Stimulated activated naive CD8-positive, alpha-beta T cell treated with anti-CD3 and anti-CD28 coated beads, Interleukin-15, Interleukin-2, amounts not matched to agents 100 ng/mL and 50 ng/mL, for 24 hours (primary cell): Measurements from ENCODE around the gene GLRX3.
A peak's percentile ranks its signal among the peaks of the same experiment; 100 is the strongest.

Source experiments
- H3K27ac Mint-ChIP-seq: one replicate; pipeline ENCODE4 v1.8.0; 2021; ENCODE audit warnings: mild to moderate bottlenecking, mixed read lengths
- H3K27me3 Mint-ChIP-seq: one replicate; pipeline ENCODE4 v1.8.0; 2021; ENCODE audit warnings: mixed read lengths
- H3K36me3 Mint-ChIP-seq: one replicate; pipeline ENCODE4 v1.8.0; 2021; ENCODE audit warnings: low read depth, mixed read lengths
- H3K4me1 Mint-ChIP-seq: one replicate; pipeline ENCODE4 v1.8.0; 2021; ENCODE audit warnings: low read depth, mixed read lengths
- H3K4me3 Mint-ChIP-seq: one replicate; pipeline ENCODE4 v1.8.0; 2021; ENCODE audit warnings: mild to moderate bottlenecking, mixed read lengths
- H3K9me3 Mint-ChIP-seq: one replicate; pipeline ENCODE4 v1.8.0; 2021; ENCODE audit warnings: mixed read lengths

The GLRX3 gene

GRCh38 chr10:130127364-130128061 is 8.7 kb upstream of the GLRX3 start:
- Mint-ChIP-seq H3K36me3 (no peaks in the 10 kb centered on the region), H3K27ac (no peak overlapping the region), H3K4me1 (peaks cover 7% of the 10 kb centered on the region), H3K9me3 (no peaks in the 10 kb centered on the region), H3K27me3 (peaks cover 51% of the 10 kb centered on the region), H3K4me3 (no peak overlapping the region)

- Mint-ChIP-seq H3K4me3 (no peak overlapping the region), H3K27me3 (peaks cover 51% of the 10 kb centered on the region), H3K4me1 (peaks cover 7% of the 10 kb centered on the region), H3K27ac (no peak overlapping the region), H3K9me3 (no peaks in the 10 kb centered on the region), H3K36me3 (no peaks in the 10 kb centered on the region)
These were observed 8.0 kb upstream of the GLRX3 start for GRCh38 chr10:130128062-130128781.

- Mint-ChIP-seq H3K9me3 (no peaks in the 10 kb centered on the region), H3K36me3 (no peaks in the 10 kb centered on the region), H3K27me3 (peaks cover 47% of the 10 kb centered on the region), H3K4me1 (peaks cover 7% of the 10 kb centered on the region), H3K27ac (no peak overlapping the region), H3K4me3 (no peak overlapping the region)
These were observed 7.3 kb upstream of the GLRX3 start for GRCh38 chr10:130128922-130129321.

GRCh38 chr10:130135676-130136225 is 440 bp upstream of the GLRX3 start:
- Mint-ChIP-seq H3K9me3 (no peaks in the 10 kb centered on the region), H3K27ac (peak overlapping the region; percentile 45), H3K4me1 (peaks cover 38% of the 10 kb centered on the region), H3K36me3 (peaks cover 12% of the 10 kb centered on the region), H3K4me3 (peak overlapping the region; percentile 86), H3K27me3 (peaks cover 12% of the 10 kb centered on the region)

GRCh38 chr10:130137090-130137448 is 878 bp downstream of the GLRX3 start:
- Mint-ChIP-seq H3K36me3 (peaks cover 23% of the 10 kb centered on the region), H3K9me3 (no peaks in the 10 kb centered on the region), H3K27me3 (peaks cover under 1% of the 10 kb centered on the region), H3K4me1 (peaks cover 52% of the 10 kb centered on the region), H3K4me3 (peak overlapping the region; percentile 89), H3K27ac (peak overlapping the region; percentile 79)

GRCh38 chr10:130137659-130138478 is 1.7 kb downstream of the GLRX3 start:
- H3K36me3 Mint-ChIP-seq: peaks cover 31% of the 10 kb centered on the region
- H3K27ac Mint-ChIP-seq: peak overlapping the region; percentile 79
- peak overlapping the region; percentile 89 for H3K4me3 Mint-ChIP-seq
- H3K9me3 Mint-ChIP-seq: no peaks in the 10 kb centered on the region
- peaks cover 60% of the 10 kb centered on the region for H3K4me1 Mint-ChIP-seq
- H3K27me3 Mint-ChIP-seq: no peaks in the 10 kb centered on the region

GRCh38 chr10:130138479-130138866 is 2.3 kb downstream of the GLRX3 start:
- Mint-ChIP-seq H3K27ac (peak overlapping the region; percentile 79), H3K4me3 (peak overlapping the region; percentile 89), H3K9me3 (no peaks in the 10 kb centered on the region), H3K36me3 (peaks cover 35% of the 10 kb centered on the region), H3K4me1 (peaks cover 63% of the 10 kb centered on the region), H3K27me3 (no peaks in the 10 kb centered on the region)

- Mint-ChIP-seq H3K36me3 (peaks cover 50% of the 10 kb centered on the region), H3K9me3 (no peaks in the 10 kb centered on the region), H3K4me1 (peaks cover 60% of the 10 kb centered on the region), H3K27me3 (no peaks in the 10 kb centered on the region), H3K27ac (no peak overlapping the region), H3K4me3 (peak overlapping the region; percentile 33)
These were observed 4.2 kb downstream of the GLRX3 start for GRCh38 chr10:130140425-130140824.

- Mint-ChIP-seq H3K27ac (no peak overlapping the region), H3K36me3 (peaks cover 53% of the 10 kb centered on the region), H3K9me3 (no peaks in the 10 kb centered on the region), H3K4me3 (peak overlapping the region; percentile 33), H3K4me1 (peaks cover 61% of the 10 kb centered on the region), H3K27me3 (no peaks in the 10 kb centered on the region)
These were observed 4.8 kb downstream of the GLRX3 start for GRCh38 chr10:130141038-130141437.

GRCh38 chr10:130141460-130141859 is 5.3 kb downstream of the GLRX3 start:
- H3K4me3 Mint-ChIP-seq: no peak overlapping the region
- no peaks in the 10 kb centered on the region for H3K9me3 Mint-ChIP-seq
- H3K36me3 Mint-ChIP-seq: peaks cover 57% of the 10 kb centered on the region
- H3K27ac Mint-ChIP-seq: peak overlapping the region; percentile 74
- peaks cover 65% of the 10 kb centered on the region for H3K4me1 Mint-ChIP-seq
- H3K27me3 Mint-ChIP-seq: no peaks in the 10 kb centered on the region

GRCh38 chr10:130141878-130142277 is 5.7 kb downstream of the GLRX3 start:
- Mint-ChIP-seq H3K27me3 (no peaks in the 10 kb centered on the region), H3K4me3 (peak overlapping the region; percentile 22), H3K4me1 (peaks cover 65% of the 10 kb centered on the region), H3K9me3 (no peaks in the 10 kb centered on the region), H3K36me3 (peaks cover 60% of the 10 kb centered on the region), H3K27ac (peak overlapping the region; percentile 74)

GRCh38 chr10:130146042-130146441 is 9.9 kb downstream of the GLRX3 start:
- Mint-ChIP-seq H3K27ac (peak overlapping the region; percentile 23), H3K36me3 (peaks cover 84% of the 10 kb centered on the region), H3K9me3 (no peaks in the 10 kb centered on the region), H3K4me1 (peaks cover 31% of the 10 kb centered on the region), H3K4me3 (no peak overlapping the region), H3K27me3 (no peaks in the 10 kb centered on the region)

GRCh38 chr10:130159192-130159794 is 23.1 kb downstream of the GLRX3 start:
- Mint-ChIP-seq H3K4me3 (no peak overlapping the region), H3K27me3 (no peaks in the 10 kb centered on the region), H3K9me3 (no peaks in the 10 kb centered on the region), H3K4me1 (peaks cover 27% of the 10 kb centered on the region), H3K27ac (no peak overlapping the region), H3K36me3 (peaks cover 61% of the 10 kb centered on the region)

- H3K4me1 Mint-ChIP-seq: peaks cover 18% of the 10 kb centered on the region
These were observed 24.6 kb downstream of the GLRX3 start for GRCh38 chr10:130160775-130161174.

More at GRCh38 chr10:130160775-130161174, 24.6 kb downstream of the GLRX3 start:
- Mint-ChIP-seq H3K36me3 (peaks cover 61% of the 10 kb centered on the region), H3K4me3 (no peak overlapping the region), H3K27ac (no peak overlapping the region), H3K27me3 (no peaks in the 10 kb centered on the region), H3K9me3 (no peaks in the 10 kb centered on the region)
